GM19468 (cell line): ENCODE data around the gene GABPB2.
"Not testable (repeated sequence)": the region's sequence is repeated elsewhere in the genome, so short reads cannot be mapped to it uniquely, and the experiment has no call there.

ENCODE experiments used
- ATAC-seq: cut with Tn5 transposase; IDR thresholded peaks from one replicate; pipeline ENCODE4 v1.9.1; 2021; ENCODE audit warnings: mild to moderate bottlenecking, moderate library complexity, moderate number of reproducible peaks; ENCODE audit not compliant: unreplicated experiment; ENCODE audit errors: extremely low read depth

The GABPB2 gene

GRCh38 chr1:151059109-151060006, 11.2 kb upstream of the GABPB2 start, which contains the start of gene CDC42SE1:
Gene CDC42SE1, minus strand, starts transcription at chr1:151059622. Its CDS starts 3,892 bp downstream, at chr1:151055730.
- peak; percentile 63 for ATAC-seq

DNA sequence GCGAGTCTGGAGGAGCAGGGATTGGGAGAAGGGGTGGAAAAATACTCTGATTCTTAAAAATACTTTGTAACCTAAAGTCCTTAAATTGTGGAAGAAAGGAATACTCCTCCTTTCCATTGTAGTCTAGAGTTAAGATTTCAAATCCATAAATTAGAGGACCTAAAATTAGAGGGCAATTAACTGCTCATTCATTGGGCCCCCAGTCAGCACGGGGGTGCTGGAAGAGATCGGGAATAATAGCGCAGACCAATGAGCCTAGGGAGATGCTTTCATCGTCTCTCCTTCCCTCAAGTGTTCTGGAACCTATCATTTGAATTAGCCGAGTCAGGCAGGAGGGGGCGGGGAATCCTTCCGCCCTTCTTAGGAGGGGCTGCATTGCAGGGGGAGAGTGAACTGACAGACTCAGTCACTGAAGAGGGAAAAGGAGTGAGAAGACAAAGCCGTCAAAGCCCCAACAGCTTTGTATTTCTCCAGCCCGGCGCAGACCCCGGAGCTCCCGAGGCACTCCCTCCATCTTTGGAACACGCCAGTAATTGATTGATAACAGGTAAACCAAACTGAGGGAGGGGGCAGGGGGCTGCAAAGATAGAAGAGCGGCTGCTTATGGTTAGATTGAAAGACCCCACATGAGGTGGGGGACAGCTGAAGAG, 10.4 kb upstream of the GABPB2 start, which contains the start of gene MLLT11:
TSS of gene MLLT11 (plus strand) at position 391 of the 650 bp plus-strand sequence. CDS start 6,828 bp downstream, outside the sequence.
- no peak for ATAC-seq

- no peak for ATAC-seq
Measured at GRCh38 chr1:151060657-151061421, 9.7 kb upstream of the GABPB2 start.

DNA sequence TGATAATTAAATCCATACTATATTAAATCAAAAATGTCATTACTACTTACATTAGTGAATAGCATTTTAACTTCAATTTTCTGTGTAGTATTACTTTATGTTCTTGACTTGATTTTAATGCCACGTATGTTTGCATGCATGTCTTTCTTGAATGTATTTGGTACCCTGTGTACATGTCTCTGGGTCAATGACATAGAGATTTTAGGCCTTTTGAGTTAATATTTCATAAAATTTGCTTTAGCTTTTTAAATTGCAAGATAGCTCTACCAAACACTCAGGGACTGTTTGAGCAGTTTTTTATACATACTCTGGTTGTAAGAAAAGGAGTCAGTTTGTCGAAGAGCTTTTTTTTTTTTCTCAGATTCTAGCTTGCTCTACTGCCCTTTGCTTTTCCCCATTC, 8.9 kb upstream of the GABPB2 start:
- no peak for ATAC-seq

DNA sequence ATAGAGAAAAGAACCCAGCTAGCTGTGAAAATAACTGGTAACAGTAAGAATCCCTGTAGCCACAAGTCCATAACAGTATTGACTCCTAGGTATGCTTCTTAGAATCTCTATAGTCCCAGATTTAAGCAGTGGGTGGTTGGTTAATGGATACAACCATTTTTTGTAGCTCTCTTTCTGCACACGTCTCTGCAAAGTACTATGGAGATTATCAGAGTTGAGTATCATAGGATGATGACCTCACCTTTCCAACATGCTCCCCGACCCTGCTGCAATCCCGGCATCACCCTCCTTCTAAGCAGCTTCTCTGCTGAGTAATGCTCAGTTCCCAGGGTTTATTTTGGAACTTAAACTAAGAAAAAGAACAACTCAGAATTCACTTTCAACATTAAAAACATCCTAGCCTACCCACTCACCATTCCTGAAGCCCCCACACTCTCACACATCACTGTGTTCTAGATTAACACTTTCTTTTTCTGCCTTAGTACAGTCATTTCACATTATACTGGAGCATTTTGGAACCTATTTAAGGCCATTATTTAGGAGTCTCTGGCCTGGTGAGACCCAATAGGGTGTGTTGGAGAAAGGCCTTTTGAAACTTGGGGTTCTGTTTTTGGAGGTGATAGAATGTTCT, 7.7 kb upstream of the GABPB2 start:
- no peak for ATAC-seq

DNA sequence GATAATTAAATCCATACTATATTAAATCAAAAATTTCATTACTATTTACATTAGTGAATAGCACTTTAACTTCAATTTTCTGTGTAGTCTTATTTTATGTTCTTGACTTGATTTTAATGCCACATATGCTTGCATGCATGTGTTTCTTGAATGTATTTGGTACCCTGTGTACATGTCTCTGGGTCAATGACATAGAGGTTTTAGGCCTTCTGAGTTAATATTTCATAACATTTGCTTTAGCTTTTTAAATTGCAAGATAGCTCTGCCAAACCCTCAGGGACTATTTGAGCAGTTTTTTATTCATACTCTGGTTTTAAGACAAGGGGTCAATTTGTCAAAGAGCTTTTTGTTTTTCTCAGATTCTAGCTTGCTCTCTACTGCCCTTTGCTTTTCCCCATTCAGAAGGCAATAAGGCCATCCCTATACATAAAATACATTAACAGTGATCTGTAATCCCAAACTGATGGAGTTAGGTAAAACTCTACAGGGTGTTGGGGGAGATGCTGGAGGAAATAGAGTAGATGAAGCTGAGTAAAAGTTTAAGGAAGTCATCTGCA, 5.4 kb upstream of the GABPB2 start:
- no peak for ATAC-seq

DNA sequence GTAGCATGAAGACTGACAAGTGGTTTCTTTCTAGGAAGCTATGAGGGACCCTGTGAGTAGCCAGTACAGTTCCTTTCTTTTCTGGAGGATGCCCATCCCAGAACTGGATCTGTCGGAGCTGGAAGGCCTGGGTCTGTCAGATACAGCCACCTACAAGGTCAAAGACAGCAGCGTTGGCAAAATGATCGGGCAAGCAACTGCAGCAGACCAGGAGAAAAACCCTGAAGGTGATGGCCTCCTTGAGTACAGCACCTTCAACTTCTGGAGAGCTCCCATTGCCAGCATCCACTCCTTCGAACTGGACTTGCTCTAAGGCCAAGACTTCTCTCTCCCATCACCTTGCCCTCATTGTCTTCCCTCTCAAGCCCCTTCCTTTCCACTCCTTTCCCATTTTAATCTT, 3.4 kb upstream of the GABPB2 start:
- ATAC-seq = no peak

GRCh38 chr1:151069103-151069486, 1.5 kb upstream of the GABPB2 start:
- ATAC-seq = no peak

DNA sequence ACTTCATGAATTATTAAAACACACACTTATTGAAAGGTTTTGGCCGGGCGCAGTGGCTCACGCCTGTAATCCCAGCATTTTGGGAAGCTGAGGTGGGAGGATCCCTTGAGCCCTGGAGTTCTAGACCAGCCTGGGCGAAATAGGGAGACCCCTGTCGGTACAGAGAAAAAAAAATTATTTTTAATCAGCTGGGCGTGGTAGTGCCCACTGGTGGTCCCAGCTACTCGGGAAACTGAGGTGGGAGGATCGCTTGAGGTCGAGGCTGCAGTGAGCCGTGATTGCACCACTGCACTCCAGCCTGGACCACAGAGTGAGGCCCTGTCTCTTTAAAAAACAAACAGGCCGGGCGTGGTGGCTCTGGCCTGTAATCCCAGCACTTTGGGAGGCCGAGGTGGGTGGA, 1.7 kb downstream of the GABPB2 start:
- no peak for ATAC-seq

- no peak for ATAC-seq
Measured at GRCh38 chr1:151085953-151086559, 15.5 kb downstream of the GABPB2 start.

GRCh38 chr1:151097426-151097825, 26.9 kb downstream of the GABPB2 start:
- not testable (repeated sequence) for ATAC-seq

DNA sequence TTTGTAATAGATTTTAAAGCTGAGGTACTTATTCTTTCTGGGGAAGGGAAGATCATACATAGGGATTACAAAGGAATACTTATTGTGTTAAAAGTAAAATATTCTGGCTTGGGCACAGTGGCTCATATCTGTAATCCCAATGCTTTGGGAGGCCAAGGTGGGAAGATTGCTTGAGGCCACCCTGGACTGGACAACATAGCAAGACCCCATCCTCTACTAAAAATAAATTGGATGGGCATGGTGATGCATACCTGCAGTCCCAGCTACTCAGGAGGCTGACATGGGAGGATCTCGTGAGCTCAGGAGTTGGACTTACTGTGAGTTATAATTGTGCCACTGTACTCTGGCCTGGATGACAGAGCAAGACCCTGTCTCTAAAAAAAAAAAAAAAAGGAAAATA, 27.6 kb downstream of the GABPB2 start:
- no peak for ATAC-seq

DNA sequence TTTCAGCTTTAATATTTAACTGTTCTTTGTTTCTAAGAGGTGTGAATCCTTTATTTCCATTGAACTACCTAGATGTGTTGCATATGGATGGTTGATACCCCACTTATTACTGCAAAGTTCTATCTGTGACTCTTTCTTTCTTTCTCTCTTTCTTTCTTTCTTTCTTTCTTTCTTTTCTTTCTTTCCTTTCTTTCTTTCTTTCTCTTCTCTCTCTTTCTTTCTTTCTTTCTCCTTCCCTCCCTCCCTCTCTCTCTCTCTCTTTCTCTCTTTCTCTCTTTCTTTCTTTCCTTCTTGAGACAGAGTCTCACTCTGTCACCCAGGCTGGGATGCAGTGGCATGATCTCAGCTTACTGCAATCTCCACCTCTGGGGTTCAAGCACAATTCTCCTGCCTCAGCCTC, 34.1 kb downstream of the GABPB2 start:
- ATAC-seq = no peak

GRCh38 chr1:151106894-151107293, 36.3 kb downstream of the GABPB2 start:
- no peak for ATAC-seq

DNA sequence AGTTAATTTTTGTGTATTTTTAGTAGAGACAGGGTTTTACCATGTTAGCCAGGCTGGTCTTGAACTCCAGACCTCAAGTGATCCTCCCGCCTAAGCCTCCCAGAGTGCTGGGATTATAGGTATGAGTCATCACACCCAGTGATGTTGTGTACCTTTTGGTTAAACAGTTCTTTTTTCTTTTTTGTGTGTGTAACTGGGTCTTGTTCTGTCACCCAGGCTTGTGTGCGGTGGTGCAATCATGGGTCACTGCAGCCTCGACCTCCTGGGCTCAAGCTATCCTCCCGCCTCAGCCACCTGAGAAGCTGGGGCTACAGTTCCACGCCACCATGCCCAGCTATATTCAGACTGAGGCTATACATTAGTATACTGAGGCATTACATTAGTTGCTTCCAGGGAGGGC, 37.8 kb downstream of the GABPB2 start:
- ATAC-seq = no peak

DNA sequence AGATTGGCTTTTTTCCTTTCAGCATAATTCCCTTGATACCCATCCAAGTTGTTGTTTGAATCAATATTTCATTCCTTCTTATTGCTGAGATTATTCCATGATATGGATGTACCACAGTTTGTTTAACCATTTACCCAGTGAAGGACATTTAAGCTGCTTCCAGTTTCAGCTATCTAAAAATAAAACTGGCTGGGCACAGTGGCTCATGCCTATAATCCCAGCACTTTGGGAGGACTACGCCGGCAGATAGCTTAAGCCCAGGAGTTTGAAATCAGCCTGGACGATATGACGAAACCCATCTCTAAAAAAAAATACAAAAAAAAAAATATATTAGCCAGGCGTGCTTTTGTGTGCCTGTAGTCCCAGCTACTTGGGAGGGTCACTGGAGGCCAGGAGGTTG, 43.3 kb downstream of the GABPB2 start:
- no peak for ATAC-seq

- no peak for ATAC-seq
Measured at GRCh38 chr1:151124763-151125403, 54.3 kb downstream of the GABPB2 start.

GRCh38 chr1:151128800-151129199, 58.2 kb downstream of the GABPB2 start:
- no peak for ATAC-seq

DNA sequence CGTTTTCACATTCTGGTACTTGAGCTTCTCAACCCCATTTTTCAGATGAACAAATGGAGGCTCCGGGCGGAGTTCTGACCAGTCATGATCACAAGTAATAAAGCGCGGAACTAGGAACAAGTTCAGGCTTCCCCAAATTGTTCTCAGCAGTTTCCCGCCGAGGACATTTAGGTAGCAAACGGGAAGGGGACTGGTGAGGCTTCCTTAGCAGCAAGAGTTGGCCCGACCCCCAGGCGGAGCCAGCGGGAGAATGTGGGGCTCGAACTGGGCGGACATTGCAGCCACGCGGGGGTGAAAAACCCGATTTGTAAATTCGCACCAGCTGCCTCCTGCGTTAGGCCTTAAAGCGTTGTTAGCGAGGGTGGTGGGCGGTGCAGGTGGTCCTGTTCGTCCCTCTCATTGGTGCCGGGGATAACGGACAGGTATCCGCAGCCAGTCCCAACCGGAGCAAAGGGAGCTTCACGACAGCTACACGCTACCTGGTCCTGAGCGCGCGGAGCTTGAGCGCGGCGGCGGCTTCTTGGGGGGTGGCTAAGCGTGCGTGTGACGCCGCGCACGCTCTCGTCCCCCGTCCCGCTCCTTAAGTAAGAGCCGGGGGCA, 60.5 kb downstream of the GABPB2 start:
- peak; percentile 46 for ATAC-seq
